Astrocyte (in vitro differentiated cells and primary cell): Measurements from ENCODE around the gene SPDYE6. TPM values are rescaled to one million over a fixed set of nuclear protein-coding genes. Genes with fewer than 3 reads are reported as not detected.
"Not testable (repeated sequence)": the region's sequence is repeated elsewhere in the genome, so short reads cannot be mapped to it uniquely, and the experiment has no call there.

Source experiments
- DNase-seq: peaks from one replicate; pipeline ENCODE4 v3.0.0-alpha.2; 2010; ENCODE audit warnings: low read depth
- FAIRE-seq: peaks from 2 replicates; lab custom pipeline; 2011; peaks lifted over from hg19 to GRCh38; lab: Jason Lieb, UNC
- H2AFZ ChIP-seq: 2 replicates; pipeline ENCODE4 v1.6.0; 2012; ENCODE audit warnings: low read depth, low read length, inconsistent platforms
- H3K27ac ChIP-seq: 2 replicates; pipeline ENCODE4 v1.5.1; 2011; ENCODE audit warnings: low read depth, low read length, inconsistent platforms
- H3K27me3 ChIP-seq: 2 replicates; pipeline ENCODE4 v1.6.0; 2011; ENCODE audit warnings: low read length, inconsistent platforms; ENCODE audit not compliant: insufficient read depth
- H3K36me3 ChIP-seq: 2 replicates; pipeline ENCODE4 v1.5.1; 2011; ENCODE audit warnings: low read length, inconsistent platforms; ENCODE audit not compliant: insufficient read depth
- H3K4me1 ChIP-seq: 2 replicates; pipeline ENCODE4 v1.5.1; 2011; ENCODE audit warnings: low read length, inconsistent platforms; ENCODE audit not compliant: insufficient read depth
- H3K4me2 ChIP-seq: 2 replicates; pipeline ENCODE4 v1.6.0; 2012; ENCODE audit warnings: low read length, inconsistent platforms
- H3K4me3 ChIP-seq: 2 replicates; pipeline ENCODE4 v1.5.1; 2011; ENCODE audit warnings: low read depth, mild to moderate bottlenecking, low read length, inconsistent platforms; ENCODE audit not compliant: insufficient read depth
- H3K79me2 ChIP-seq: 2 replicates; pipeline ENCODE4 v1.6.0; 2012; ENCODE audit warnings: mild to moderate bottlenecking, low read length, inconsistent platforms; ENCODE audit not compliant: insufficient read depth
- H3K9ac ChIP-seq: 2 replicates; pipeline ENCODE4 v1.6.0; 2012; ENCODE audit warnings: mild to moderate bottlenecking, low read length, inconsistent platforms
- H3K9me3 ChIP-seq: 2 replicates; pipeline ENCODE4 v1.5.1; 2012; ENCODE audit warnings: low read depth, mild to moderate bottlenecking, low read length, inconsistent platforms; ENCODE audit not compliant: insufficient read depth
- H4K20me1 ChIP-seq: 2 replicates; pipeline ENCODE4 v1.6.0; 2012; ENCODE audit warnings: low read length, inconsistent platforms; ENCODE audit not compliant: insufficient read depth
- H3K27ac Mint-ChIP-seq: one replicate; pipeline ENCODE4 v1.8.0; 2021; ENCODE audit warnings: mild to moderate bottlenecking, mixed read lengths; ENCODE audit not compliant: unreplicated experiment
- H3K27me3 Mint-ChIP-seq: one replicate; pipeline ENCODE4 v1.8.0; 2021; ENCODE audit warnings: low read depth, mixed read lengths; ENCODE audit not compliant: unreplicated experiment
- H3K36me3 Mint-ChIP-seq: one replicate; pipeline ENCODE4 v1.8.0; 2021; ENCODE audit warnings: low read depth, mixed read lengths; ENCODE audit not compliant: unreplicated experiment
- H3K4me1 Mint-ChIP-seq: one replicate; pipeline ENCODE4 v1.8.0; 2021; ENCODE audit warnings: low read depth, mixed read lengths; ENCODE audit not compliant: unreplicated experiment
- H3K4me3 Mint-ChIP-seq: one replicate; pipeline ENCODE4 v1.8.0; 2021; ENCODE audit warnings: mild to moderate bottlenecking, moderate library complexity, mixed read lengths; ENCODE audit not compliant: unreplicated experiment
- H3K9me3 Mint-ChIP-seq: one replicate; pipeline ENCODE4 v1.8.0; 2021; ENCODE audit warnings: mild to moderate bottlenecking, mixed read lengths; ENCODE audit not compliant: unreplicated experiment
- EZH2 ChIP-seq: IDR thresholded peaks from 2 replicates; pipeline ENCODE4 v1.6.1; 2012; ENCODE audit warnings: mild to moderate bottlenecking, low read length, inconsistent platforms; ENCODE audit not compliant: insufficient read depth
- total RNA-seq: library from RNA; stranded (reverse); gene quantifications from 2 replicates; pipeline ENCODE4 v1.2.1, GENCODE V29; 2021
- TF ChIP-seq, protein P1 (sequence below): IDR thresholded peaks from 2 replicates; pipeline ENCODE4 v1.5.1; 2011; ENCODE audit warnings: low read depth, mild to moderate bottlenecking, inconsistent platforms, low read length, moderate library complexity; ENCODE audit not compliant: insufficient read depth

SPDYE6 gene
- total RNA-seq, 1 donor from 2014 or later, result not detected

DNA sequence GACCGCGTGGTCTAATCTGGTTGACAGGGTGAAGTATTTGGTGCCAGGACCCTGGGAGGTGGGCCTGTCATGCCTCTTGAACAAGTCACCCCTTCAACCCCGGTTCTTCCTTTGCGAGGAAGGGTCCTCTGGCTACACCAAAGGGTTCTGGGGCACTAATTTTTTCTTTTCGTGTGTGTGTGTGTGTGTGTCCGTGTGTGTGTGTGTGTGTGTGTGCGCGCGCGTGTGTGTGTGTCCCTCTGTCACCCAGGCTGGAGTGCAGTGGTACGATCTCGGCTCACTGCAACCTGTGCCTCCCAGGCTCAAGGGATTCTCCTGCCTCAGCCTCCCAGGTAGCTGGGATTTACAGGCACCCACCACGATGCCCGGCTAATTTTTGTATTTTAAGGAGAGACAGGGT is 54.9 kb downstream of the SPDYE6 start:
- H3K27ac Mint-ChIP-seq, H3K4me1 ChIP-seq: not testable (repeated sequence)

GRCh38 chr7:102300643-102301221 is 55.5 kb downstream of the SPDYE6 start:
- TF ChIP-seq, protein P1, sequence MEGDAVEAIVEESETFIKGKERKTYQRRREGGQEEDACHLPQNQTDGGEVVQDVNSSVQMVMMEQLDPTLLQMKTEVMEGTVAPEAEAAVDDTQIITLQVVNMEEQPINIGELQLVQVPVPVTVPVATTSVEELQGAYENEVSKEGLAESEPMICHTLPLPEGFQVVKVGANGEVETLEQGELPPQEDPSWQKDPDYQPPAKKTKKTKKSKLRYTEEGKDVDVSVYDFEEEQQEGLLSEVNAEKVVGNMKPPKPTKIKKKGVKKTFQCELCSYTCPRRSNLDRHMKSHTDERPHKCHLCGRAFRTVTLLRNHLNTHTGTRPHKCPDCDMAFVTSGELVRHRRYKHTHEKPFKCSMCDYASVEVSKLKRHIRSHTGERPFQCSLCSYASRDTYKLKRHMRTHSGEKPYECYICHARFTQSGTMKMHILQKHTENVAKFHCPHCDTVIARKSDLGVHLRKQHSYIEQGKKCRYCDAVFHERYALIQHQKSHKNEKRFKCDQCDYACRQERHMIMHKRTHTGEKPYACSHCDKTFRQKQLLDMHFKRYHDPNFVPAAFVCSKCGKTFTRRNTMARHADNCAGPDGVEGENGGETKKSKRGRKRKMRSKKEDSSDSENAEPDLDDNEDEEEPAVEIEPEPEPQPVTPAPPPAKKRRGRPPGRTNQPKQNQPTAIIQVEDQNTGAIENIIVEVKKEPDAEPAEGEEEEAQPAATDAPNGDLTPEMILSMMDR, result no peak
- peak; percentile 42 for TF ChIP-seq EZH2
- no peaks in the 10 kb centered on the region for H4K20me1 ChIP-seq
- Mint-ChIP-seq H3K36me3 (peaks cover 3% of the 10 kb centered on the region), H3K4me3 (no peak overlapping the region), H3K27ac (no peak overlapping the region), H3K9me3 (no peaks in the 10 kb centered on the region), H3K27me3 (peaks cover 15% of the 10 kb centered on the region), H3K4me1 (peaks cover 1% of the 10 kb centered on the region)
- no peaks in the 10 kb centered on the region for H3K4me1 ChIP-seq
- H3K9ac ChIP-seq, result no peak overlapping the region
- H2AFZ ChIP-seq, result no peak overlapping the region
- no peak overlapping the region for H3K27ac ChIP-seq
- H3K79me2 ChIP-seq, result no peaks in the 10 kb centered on the region
- H3K9me3 ChIP-seq, result no peaks in the 10 kb centered on the region
- no peak for DNase-seq
- H3K4me3 ChIP-seq, result no peak overlapping the region
- no peaks in the 10 kb centered on the region for H3K36me3 ChIP-seq
- FAIRE-seq, result no peak
- no peak overlapping the region for H3K4me2 ChIP-seq
- H3K27me3 ChIP-seq, result peaks cover 6% of the 10 kb centered on the region

More for the DNA sequence above, 54.9 kb downstream of the SPDYE6 start:
- not testable (repeated sequence) for H3K79me2 ChIP-seq, DNase-seq, H3K9me3 ChIP-seq, H3K4me3 ChIP-seq, FAIRE-seq, H3K9ac ChIP-seq, H3K9me3 Mint-ChIP-seq, H3K4me3 Mint-ChIP-seq, H3K4me1 Mint-ChIP-seq, H3K27ac ChIP-seq, H4K20me1 ChIP-seq, H3K27me3 ChIP-seq, H2AFZ ChIP-seq, H3K36me3 Mint-ChIP-seq, H3K4me2 ChIP-seq, H3K36me3 ChIP-seq
- peak; percentile 15 for TF ChIP-seq EZH2
- H3K27me3 Mint-ChIP-seq, result peaks cover 15% of the 10 kb centered on the region

- Histone ChIP-seq H3K27ac (no peak overlapping the region), H3K36me3 (no peaks in the 10 kb centered on the region), H3K9ac (no peak overlapping the region), H2AFZ (no peak overlapping the region), H3K9me3 (no peaks in the 10 kb centered on the region), H3K4me3 (no peak overlapping the region), H3K4me2 (no peak overlapping the region), H4K20me1 (no peaks in the 10 kb centered on the region), H3K27me3 (peaks cover 9% of the 10 kb centered on the region), H3K4me1 (no peaks in the 10 kb centered on the region), H3K79me2 (no peaks in the 10 kb centered on the region)
- Mint-ChIP-seq H3K36me3 (peaks cover 3% of the 10 kb centered on the region), H3K27ac (no peak overlapping the region), H3K4me1 (peaks cover 2% of the 10 kb centered on the region), H3K27me3 (peaks cover 24% of the 10 kb centered on the region), H3K9me3 (no peaks in the 10 kb centered on the region), H3K4me3 (no peak overlapping the region)
- no peak for DNase-seq
- no peak for FAIRE-seq
- TF ChIP-seq EZH2, result no peak
- TF ChIP-seq, protein P1, result no peak
Observed at GRCh38 chr7:102297487-102298218, 58.6 kb downstream of the SPDYE6 start.
